IMR-90 (cell line): ENCODE measurements around the gene EFHB. TPM values are rescaled to one million over a fixed set of nuclear protein-coding genes. Genes with fewer than 3 reads are reported as not detected.

Experiments used
- ATAC-seq: fragments of 200-7000 bp; cut with Tn5 transposase; 2 replicates; pipeline ENCODE4 v1.9.1; 2020; ENCODE audit warnings: low read depth, mild to moderate bottlenecking, moderate library complexity
- BruUV-seq: library from RNA; stranded (reverse); fragments of 400-500 nt; replicated peaks from 2 replicates; lab custom pipeline; 2021; lab: Mats Ljungman, UMichigan
- CTCF ChIA-PET: fragments of 300-600 bp; formaldehyde crosslinking; extraction: SDS; loops from one replicate; lab custom pipeline; 2021; ENCODE audit warnings: antibody characterized with exemption; lab: Yijun Ruan, JAX
- POLR2A ChIA-PET: fragments of 300-600 bp; sonication (Branson Sonifier 250); formaldehyde crosslinking; loops from one replicate; lab custom pipeline; 2022; ENCODE audit warnings: antibody characterized with exemption; ENCODE audit not compliant: unreplicated experiment; lab: Charles Lee
- DNase-seq: peaks from one replicate; pipeline ENCODE4 v3.0.0; 2013
- H2AFZ ChIP-seq: replicated peaks from 2 replicates; pipeline ENCODE3; 2013; ENCODE audit warnings: low read length, mild to moderate bottlenecking; ENCODE audit not compliant: poor library complexity
- H2AK5ac ChIP-seq: 2 replicates; pipeline ENCODE4 v1.6.1; 2013; ENCODE audit warnings: low read depth, low read length, inconsistent platforms
- H2AK9ac ChIP-seq: replicated peaks from 2 replicates; pipeline ENCODE3; 2013; ENCODE audit warnings: mild to moderate bottlenecking, low read depth, low read length, moderate library complexity; ENCODE audit not compliant: poor library complexity
- H2BK120ac ChIP-seq: 2 replicates; pipeline ENCODE4 v1.6.1; 2013; ENCODE audit warnings: low read depth, low read length, inconsistent platforms
- H2BK15ac ChIP-seq: 3 replicates; pipeline ENCODE4 v1.6.1; 2013; ENCODE audit warnings: low read depth, low read length, inconsistent platforms
- H2BK20ac ChIP-seq: 2 replicates; pipeline ENCODE4 v1.6.1; 2013; ENCODE audit warnings: low read depth, mild to moderate bottlenecking, inconsistent platforms, low read length, moderate library complexity
- H2BK5ac ChIP-seq: 2 replicates; pipeline ENCODE4 v1.6.1; 2013; ENCODE audit warnings: mild to moderate bottlenecking, low read depth, low read length, inconsistent platforms; ENCODE audit not compliant: poor library complexity, severe bottlenecking
- H3K14ac ChIP-seq: replicated peaks from 2 replicates; pipeline ENCODE4 v1.6.1; 2013; ENCODE audit warnings: low read depth, low read length, inconsistent platforms
- H3K18ac ChIP-seq: 2 replicates; pipeline ENCODE4 v1.6.1; 2013; ENCODE audit warnings: low read depth, low read length, control low read depth
- H3K23ac ChIP-seq: 2 replicates; pipeline ENCODE4 v1.6.1; 2013; ENCODE audit warnings: low read depth, low read length, inconsistent platforms
- H3K27ac ChIP-seq: 2 replicates; pipeline ENCODE4 v1.5.1; 2013; ENCODE audit warnings: mild to moderate bottlenecking, control low read depth, low read length; ENCODE audit not compliant: insufficient read depth
- H3K27me3 ChIP-seq: 2 replicates; pipeline ENCODE4 v1.6.1; 2013; ENCODE audit warnings: low read length; ENCODE audit not compliant: control insufficient read depth, insufficient read depth
- H3K36me3 ChIP-seq: 2 replicates; pipeline ENCODE4 v1.6.1; 2013; ENCODE audit warnings: low read length, mixed read lengths; ENCODE audit not compliant: control insufficient read depth, insufficient read depth
- H3K4ac ChIP-seq: 2 replicates; pipeline ENCODE4 v1.6.1; 2013; ENCODE audit warnings: low read depth, low read length, inconsistent platforms
- H3K4me1 ChIP-seq: 2 replicates; pipeline ENCODE4 v1.6.1; 2013; ENCODE audit warnings: low read length, mixed read lengths; ENCODE audit not compliant: control insufficient read depth, insufficient read depth
- H3K4me2 ChIP-seq: 2 replicates; pipeline ENCODE4 v1.6.1; 2013; ENCODE audit warnings: low read depth, mild to moderate bottlenecking, control low read depth, low read length, moderate library complexity
- H3K4me3 ChIP-seq: 2 replicates; pipeline ENCODE4 v1.5.1; 2013; ENCODE audit warnings: low read depth, mild to moderate bottlenecking, control low read depth, low read length, moderate library complexity; ENCODE audit not compliant: insufficient read depth
- H3K56ac ChIP-seq: 2 replicates; pipeline ENCODE4 v1.6.1; 2013; ENCODE audit warnings: low read length, inconsistent platforms; ENCODE audit not compliant: insufficient read depth; ENCODE audit errors: extremely low read depth
- H3K79me1 ChIP-seq, 2 experiments: 2 replicates each; pipeline ENCODE4 v1.6.1; 2013; ENCODE audit warnings: low read length in 2 of 2, inconsistent platforms in 1 of 2, low read depth in 1 of 2
- H3K9ac ChIP-seq: 2 replicates; pipeline ENCODE4 v1.6.1; 2013; ENCODE audit warnings: low read depth, low read length, control low read depth
- H3K9me1 ChIP-seq: 2 replicates; pipeline ENCODE4 v1.6.1; 2013; ENCODE audit warnings: low read length, inconsistent platforms; ENCODE audit not compliant: insufficient read depth
- H3K9me3 ChIP-seq: 2 replicates; pipeline ENCODE4 v1.6.1; 2013; ENCODE audit warnings: low read length; ENCODE audit not compliant: control insufficient read depth, insufficient read depth
- H4K20me1 ChIP-seq: 2 replicates; pipeline ENCODE4 v1.6.1; 2013; ENCODE audit warnings: low read length, inconsistent platforms; ENCODE audit not compliant: insufficient read depth
- H4K5ac ChIP-seq: 2 replicates; pipeline ENCODE4 v1.6.1; 2013; ENCODE audit warnings: mild to moderate bottlenecking, low read depth, low read length, control low read depth
- H4K8ac ChIP-seq, 2 experiments: 2 replicates each; pipeline ENCODE4 v1.6.1; 2013; ENCODE audit warnings: low read depth in 2 of 2, low read length in 2 of 2, control low read depth in 1 of 2, inconsistent platforms in 1 of 2
- H4K91ac ChIP-seq: 2 replicates; pipeline ENCODE4 v1.6.1; 2013; ENCODE audit warnings: low read depth, low read length, inconsistent platforms; ENCODE audit not compliant: insufficient read depth
- CEBPB ChIP-seq: IDR thresholded peaks from 2 replicates; pipeline ENCODE4 v1.6.1; 2012; ENCODE audit warnings: low read depth, low read length, improper control_type of control experiment
- ELK1 ChIP-seq: fragments of 150-350 bp; IDR thresholded peaks from 2 replicates; pipeline ENCODE4 v1.6.1; 2016; ENCODE audit warnings: low read depth, mild to moderate bottlenecking, low read length, moderate library complexity, borderline replicate concordance
- MAFK ChIP-seq: IDR thresholded peaks from 2 replicates; pipeline ENCODE4 v1.6.1; 2012; ENCODE audit warnings: low read depth, low read length, improper control_type of control experiment
- MAZ ChIP-seq: IDR thresholded peaks from 2 replicates; pipeline ENCODE4 v1.6.1; 2012; ENCODE audit warnings: low read depth, mild to moderate bottlenecking, low read length, improper control_type of control experiment, moderate library complexity, borderline replicate concordance
- NFE2L2 ChIP-seq: fragments of 150-350 bp; IDR thresholded peaks from 2 replicates; pipeline ENCODE4 v1.6.1; 2016; ENCODE audit warnings: low read depth, mild to moderate bottlenecking, low read length
- POLR2A ChIP-seq: IDR thresholded peaks from 2 replicates; pipeline ENCODE4 v1.6.1; 2012; ENCODE audit warnings: mild to moderate bottlenecking, low read depth, low read length
- RAD21 ChIP-seq: IDR thresholded peaks from 2 replicates; pipeline ENCODE4 v1.6.1; 2012; ENCODE audit warnings: low read length, improper control_type of control experiment
- RCOR1 ChIP-seq: IDR thresholded peaks from 2 replicates; pipeline ENCODE4 v1.6.1; 2012; ENCODE audit warnings: mild to moderate bottlenecking, low read length, improper control_type of control experiment; ENCODE audit not compliant: insufficient replicate concordance
- RFX5 ChIP-seq: IDR thresholded peaks from 2 replicates; pipeline ENCODE4 v1.8.0; 2012; ENCODE audit warnings: low read depth, mild to moderate bottlenecking, low read length, moderate library complexity
- SMC3 ChIP-seq: fragments of 150-350 bp; IDR thresholded peaks from 2 replicates; pipeline ENCODE4 v1.6.1; 2016; ENCODE audit warnings: low read depth, mild to moderate bottlenecking, antibody characterized with exemption, low read length, moderate library complexity
- WGBS, 2 experiments: methylation state at CpG; one replicate each; pipeline versions ENCODE4 v1.1.5 to v1.1.7; 2013; ENCODE audit warnings: missing lambda C conversion rate in 2 of 2; ENCODE audit not compliant: insufficient read length in 1 of 2; ENCODE audit errors: extremely low coverage in 2 of 2; 5-methylcytosine and 5-hydroxymethylcytosine counted together
- dilution Hi-C: fragments of 300-500 bp; cut with HindIII; formaldehyde crosslinking; loops from one replicate; pipeline ENCODE4 v1.14.3; 2018; ENCODE audit warnings: low sequenced_read_pairs; ENCODE audit not compliant: unreplicated experiment
- in situ Hi-C: fragments of 300-500 bp; cut with MboI; formaldehyde crosslinking; loops from 3 replicates; pipeline ENCODE4 v1.14.3; 2019; ENCODE audit warnings: low sequenced_read_pairs, inconsistent platforms, mixed read lengths
- intact Hi-C: fragments of 100-400 bp; cut with micrococcal nuclease; formaldehyde crosslinking; loops from 2 replicates; pipeline ENCODE4 v1.10.0; 2022
- polyA plus RNA-seq, 3 experiments: library from polyadenylated mRNA; depleted of rRNA; stranded (reverse); fragments of >200 nt; gene quantifications; 2 replicates each; pipeline ENCODE4 v1.2.3, GENCODE V29; 2012; ENCODE audit warnings: low replicate concordance in 1 of 3
- total RNA-seq: library from RNA; depleted of rRNA; stranded (reverse); fragments of >200 nt; gene quantifications from 2 replicates; pipeline ENCODE4 v1.2.3, GENCODE V29; 2012
- TF ChIP-seq, protein P1 (sequence below): conservative IDR thresholded peaks from 2 replicates; pipeline ENCODE4 v1.5.1; 2012; ENCODE audit warnings: mild to moderate bottlenecking, low read depth, low read length, improper control_type of control experiment

EFHB gene
- total and polyA plus RNA-seq, 2 of the 4 experiments (the other 2 are of a cell fraction), result under 0.01 to 1.0 TPM

DNA sequence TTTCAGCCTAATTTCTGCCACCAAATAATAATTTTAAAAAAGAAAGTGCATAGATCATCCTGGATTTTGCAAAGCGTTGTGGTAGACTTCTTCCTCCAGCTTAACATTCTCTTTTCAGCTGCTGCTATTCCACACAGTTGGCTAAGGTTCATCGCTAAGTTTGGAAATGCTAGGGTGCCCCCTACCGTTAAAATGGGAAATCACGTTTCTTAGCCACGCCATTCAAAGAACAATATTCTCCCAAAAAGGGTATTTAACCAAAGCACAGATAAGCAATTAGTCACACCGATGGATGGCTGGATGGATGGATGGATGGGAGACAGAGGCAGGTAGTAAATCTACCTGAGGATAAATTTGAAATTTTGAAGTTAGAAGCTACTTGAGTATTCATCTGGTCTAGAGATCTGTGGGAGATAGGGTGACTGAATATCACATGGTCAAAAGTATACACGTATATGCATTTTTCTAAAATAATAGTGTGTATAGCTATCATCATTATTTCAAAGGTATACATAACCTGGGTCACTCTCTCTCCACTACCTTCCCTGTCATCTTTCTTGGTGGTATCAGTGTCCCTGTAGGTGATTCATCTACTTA, 67.2 kb downstream of the EFHB start:
- H2BK120ac ChIP-seq, result no peak overlapping the region
- H4K91ac ChIP-seq, result no peak overlapping the region
- no peak overlapping the region for H3K4me3 ChIP-seq
- H3K9me1 ChIP-seq, result no peaks in the 10 kb centered on the region
- intact Hi-C loops, result loop anchor here (2.0 kb wide), 1 partner anchor 1308 kb away; no protein-coding TSS in a partner anchor
- ATAC-seq (peak; percentile 92), DNase-seq (peak; percentile 58)
- H2AK9ac ChIP-seq, result no peak overlapping the region
- WGBS, 2 experiments, result 0% methylated on average over 1 of the region's 7 CpGs; no CpG with 5 or more reads in 1 of the 2 experiments
- TF ChIP-seq MAFK, result no peak
- no peak for TF ChIP-seq RFX5
- TF ChIP-seq, protein P1, sequence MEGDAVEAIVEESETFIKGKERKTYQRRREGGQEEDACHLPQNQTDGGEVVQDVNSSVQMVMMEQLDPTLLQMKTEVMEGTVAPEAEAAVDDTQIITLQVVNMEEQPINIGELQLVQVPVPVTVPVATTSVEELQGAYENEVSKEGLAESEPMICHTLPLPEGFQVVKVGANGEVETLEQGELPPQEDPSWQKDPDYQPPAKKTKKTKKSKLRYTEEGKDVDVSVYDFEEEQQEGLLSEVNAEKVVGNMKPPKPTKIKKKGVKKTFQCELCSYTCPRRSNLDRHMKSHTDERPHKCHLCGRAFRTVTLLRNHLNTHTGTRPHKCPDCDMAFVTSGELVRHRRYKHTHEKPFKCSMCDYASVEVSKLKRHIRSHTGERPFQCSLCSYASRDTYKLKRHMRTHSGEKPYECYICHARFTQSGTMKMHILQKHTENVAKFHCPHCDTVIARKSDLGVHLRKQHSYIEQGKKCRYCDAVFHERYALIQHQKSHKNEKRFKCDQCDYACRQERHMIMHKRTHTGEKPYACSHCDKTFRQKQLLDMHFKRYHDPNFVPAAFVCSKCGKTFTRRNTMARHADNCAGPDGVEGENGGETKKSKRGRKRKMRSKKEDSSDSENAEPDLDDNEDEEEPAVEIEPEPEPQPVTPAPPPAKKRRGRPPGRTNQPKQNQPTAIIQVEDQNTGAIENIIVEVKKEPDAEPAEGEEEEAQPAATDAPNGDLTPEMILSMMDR, result peak; percentile 72
- no peak for TF ChIP-seq RCOR1
- TF ChIP-seq NFE2L2, result no peak
- TF ChIP-seq RAD21, result peak; percentile 69
- no peak for TF ChIP-seq POLR2A
- no peak for TF ChIP-seq ELK1
- TF ChIP-seq SMC3, result peak; percentile 38; the same call in 1 of the 2 replicates
- no peak for TF ChIP-seq MAZ
- no peak for TF ChIP-seq CEBPB
- H2BK5ac ChIP-seq, result no peak overlapping the region
- no peak overlapping the region for H3K4me2 ChIP-seq
- H2BK15ac ChIP-seq, result no peak overlapping the region
- in situ Hi-C loops, result no loop called here
- dilution Hi-C loops, result no loop called here
- no peak overlapping the region for H3K23ac ChIP-seq
- no peak overlapping the region for H3K14ac ChIP-seq
- no peak overlapping the region for H3K4ac ChIP-seq
- H2AFZ ChIP-seq, result no peak overlapping the region
- H4K8ac ChIP-seq, result no peak overlapping the region
- no peak overlapping the region for H3K18ac ChIP-seq
- H2BK20ac ChIP-seq, result no peak overlapping the region
- BruUV-seq, result no TSS peak
- no peaks in the 10 kb centered on the region for H4K20me1 ChIP-seq
- ChIA-PET CTCF (interaction anchor here (0.6 to 2.4 kb wide), 2 partner anchors 9 to 13 kb away, joined by 4 to 7 read pairs; no protein-coding TSS in a partner anchor), POLR2A (no interaction called here)
- no peak overlapping the region for H3K56ac ChIP-seq
- no peaks in the 10 kb centered on the region for H3K36me3 ChIP-seq
- no peak overlapping the region for H3K27ac ChIP-seq
- H3K79me1 ChIP-seq, result no peaks in the 10 kb centered on the region
- H2AK5ac ChIP-seq, result no peak overlapping the region
- no peaks in the 10 kb centered on the region for H3K4me1 ChIP-seq
- no peak overlapping the region for H4K5ac ChIP-seq
- H3K9me3 ChIP-seq, result no peaks in the 10 kb centered on the region
- no peaks in the 10 kb centered on the region for H3K27me3 ChIP-seq
- no peak overlapping the region for H3K9ac ChIP-seq
